KMS-11 (cell line): Measurements from ENCODE around the gene WRNIP1.

ENCODE experiments used
- H2AFZ ChIP-seq: fragments of 200-600 bp; sonication (generic); 2 replicates; pipeline ENCODE4 v1.6.1; 2016; ENCODE audit warnings: antibody characterized with exemption, mixed run types, low read depth
- H3K27ac ChIP-seq: fragments of 200-600 bp; sonication (generic); 2 replicates; pipeline ENCODE4 v1.6.1; 2016; ENCODE audit warnings: mild to moderate bottlenecking, mixed run types
- H3K27me3 ChIP-seq: fragments of 200-600 bp; sonication (generic); 2 replicates; pipeline ENCODE4 v1.6.1; 2017; ENCODE audit warnings: mild to moderate bottlenecking, low read depth, mixed run types, moderate library complexity; ENCODE audit not compliant: insufficient read depth
- H3K36me3 ChIP-seq: fragments of 200-600 bp; sonication (generic); 2 replicates; pipeline ENCODE4 v1.6.1; 2017; ENCODE audit warnings: mild to moderate bottlenecking, mixed run types; ENCODE audit not compliant: insufficient read depth
- H3K4me1 ChIP-seq: fragments of 200-600 bp; sonication (generic); 2 replicates; pipeline ENCODE4 v1.6.1; 2016; ENCODE audit warnings: mild to moderate bottlenecking, low read depth, mixed run types; ENCODE audit not compliant: poor library complexity, severe bottlenecking
- H3K4me2 ChIP-seq: fragments of 200-600 bp; sonication (generic); 2 replicates; pipeline ENCODE4 v1.7.0; 2016; ENCODE audit warnings: mild to moderate bottlenecking, mixed run types
- H3K4me3 ChIP-seq: fragments of 200-600 bp; sonication (generic); IDR thresholded peaks from 2 replicates; pipeline ENCODE4 v1.6.1; 2017; ENCODE audit warnings: low read depth, low read length, mixed read lengths; ENCODE audit not compliant: insufficient read depth
- H3K79me2 ChIP-seq: fragments of 200-600 bp; sonication (generic); 2 replicates; pipeline ENCODE4 v1.6.1; 2016; ENCODE audit warnings: low read depth, mixed run types; ENCODE audit not compliant: insufficient read depth
- H3K9ac ChIP-seq: fragments of 200-600 bp; sonication (generic); 2 replicates; pipeline ENCODE4 v1.6.1; 2016; ENCODE audit warnings: mild to moderate bottlenecking, mixed run types
- H4K20me1 ChIP-seq: fragments of 200-600 bp; sonication (generic); 2 replicates; pipeline ENCODE4 v1.6.1; 2016; ENCODE audit warnings: mild to moderate bottlenecking, mixed run types; ENCODE audit not compliant: insufficient read depth
- TF ChIP-seq, protein P1 (sequence below): fragments of 200-600 bp; sonication (generic); conservative IDR thresholded peaks from 2 replicates; pipeline ENCODE4 v1.6.1; 2017; ENCODE audit warnings: low read depth, mild to moderate bottlenecking, antibody characterized with exemption, low read length, moderate library complexity, mixed read lengths

The WRNIP1 gene

DNA sequence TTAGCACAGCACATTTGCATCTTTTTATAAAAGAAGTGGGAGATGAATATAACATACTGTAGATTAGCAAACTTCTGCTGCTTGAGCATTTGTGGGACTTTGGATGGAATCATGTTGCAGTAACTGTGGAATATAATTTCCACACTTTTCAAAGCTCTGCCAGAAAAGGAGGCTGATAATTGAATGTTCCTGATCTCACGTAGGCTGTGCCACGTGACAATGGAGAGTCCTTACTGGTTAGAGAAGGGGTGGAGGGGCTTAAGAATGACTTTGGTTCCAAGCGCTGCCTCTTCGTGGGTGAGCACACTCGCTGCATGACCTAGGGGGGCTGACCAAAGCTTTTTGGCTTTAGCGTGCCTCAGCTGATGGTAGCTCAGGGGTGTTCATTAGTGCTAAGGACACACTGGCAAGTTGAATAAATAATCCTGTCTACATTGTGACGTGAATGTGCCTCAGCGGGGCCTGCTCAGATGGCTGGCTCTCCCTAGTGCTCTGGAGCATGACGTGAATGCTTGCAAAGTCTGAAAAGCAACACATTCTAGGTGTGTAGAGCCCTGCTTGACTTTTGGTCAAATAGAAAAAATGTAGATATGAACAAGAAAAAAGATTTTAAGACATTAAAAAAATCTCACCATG lies 15.0 kb downstream of the WRNIP1 start:
- TF ChIP-seq, protein P1, sequence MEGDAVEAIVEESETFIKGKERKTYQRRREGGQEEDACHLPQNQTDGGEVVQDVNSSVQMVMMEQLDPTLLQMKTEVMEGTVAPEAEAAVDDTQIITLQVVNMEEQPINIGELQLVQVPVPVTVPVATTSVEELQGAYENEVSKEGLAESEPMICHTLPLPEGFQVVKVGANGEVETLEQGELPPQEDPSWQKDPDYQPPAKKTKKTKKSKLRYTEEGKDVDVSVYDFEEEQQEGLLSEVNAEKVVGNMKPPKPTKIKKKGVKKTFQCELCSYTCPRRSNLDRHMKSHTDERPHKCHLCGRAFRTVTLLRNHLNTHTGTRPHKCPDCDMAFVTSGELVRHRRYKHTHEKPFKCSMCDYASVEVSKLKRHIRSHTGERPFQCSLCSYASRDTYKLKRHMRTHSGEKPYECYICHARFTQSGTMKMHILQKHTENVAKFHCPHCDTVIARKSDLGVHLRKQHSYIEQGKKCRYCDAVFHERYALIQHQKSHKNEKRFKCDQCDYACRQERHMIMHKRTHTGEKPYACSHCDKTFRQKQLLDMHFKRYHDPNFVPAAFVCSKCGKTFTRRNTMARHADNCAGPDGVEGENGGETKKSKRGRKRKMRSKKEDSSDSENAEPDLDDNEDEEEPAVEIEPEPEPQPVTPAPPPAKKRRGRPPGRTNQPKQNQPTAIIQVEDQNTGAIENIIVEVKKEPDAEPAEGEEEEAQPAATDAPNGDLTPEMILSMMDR: no peak
- Histone ChIP-seq H4K20me1 (no peaks in the 10 kb centered on the region; the same call in 1 of the 2 replicates), H3K79me2 (peaks cover 8% of the 10 kb centered on the region; the same call in 1 of the 2 replicates)

DNA sequence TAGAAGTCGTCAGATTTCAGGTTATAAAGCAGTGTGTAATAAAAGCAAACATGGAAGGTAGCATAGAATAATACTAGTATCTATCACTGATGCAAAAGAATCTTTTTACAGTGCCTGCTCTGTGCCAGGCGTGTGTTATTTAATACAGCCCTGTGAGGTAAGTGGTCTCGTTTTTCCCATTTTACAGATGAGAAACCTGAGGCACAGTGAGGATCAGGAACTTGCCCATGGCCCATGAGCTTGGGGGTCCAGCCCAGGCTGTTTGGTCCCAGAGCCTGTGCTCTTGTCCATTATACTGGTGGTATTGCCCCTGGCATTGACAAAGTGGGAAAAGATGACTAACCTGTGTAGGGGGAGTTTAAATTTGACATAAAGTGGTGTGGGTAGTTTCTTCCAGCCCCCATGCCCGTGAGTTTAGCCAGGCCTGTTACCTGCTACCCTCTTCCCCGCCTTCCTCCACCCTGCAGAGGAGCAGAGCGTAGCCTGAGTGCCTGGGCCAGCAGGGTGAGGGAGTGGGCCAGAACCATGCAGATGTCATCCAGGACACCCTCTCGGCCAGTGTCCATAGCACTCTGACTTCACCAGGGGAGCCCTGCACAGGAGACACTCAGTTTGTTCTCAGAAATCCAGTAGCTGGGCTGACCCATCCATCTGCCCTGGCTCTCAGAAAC lies 16.6 kb downstream of the WRNIP1 start:
- Histone ChIP-seq H3K27me3 (no peaks in the 10 kb centered on the region), H4K20me1 (no peaks in the 10 kb centered on the region; the same call in 1 of the 2 replicates), H3K4me1 (no peaks in the 10 kb centered on the region), H3K4me3 (no peak overlapping the region), H2AFZ (no peak overlapping the region), H3K4me2 (no peak overlapping the region), H3K36me3 (no peaks in the 10 kb centered on the region), H3K79me2 (peaks cover 7% of the 10 kb centered on the region; the same call in 1 of the 2 replicates), H3K27ac (no peak overlapping the region), H3K9ac (no peak overlapping the region)
- TF ChIP-seq, protein P1: no peak

More for the DNA sequence above, 15.0 kb downstream of the WRNIP1 start:
- no peaks in the 10 kb centered on the region for H3K36me3 ChIP-seq
- no peaks in the 10 kb centered on the region for H3K27me3 ChIP-seq
- H3K9ac ChIP-seq: no peak overlapping the region
- H3K27ac ChIP-seq: no peak overlapping the region
- no peak overlapping the region for H3K4me3 ChIP-seq
- no peak overlapping the region for H2AFZ ChIP-seq
- no peaks in the 10 kb centered on the region for H3K4me1 ChIP-seq
- H3K4me2 ChIP-seq: no peak overlapping the region

DNA sequence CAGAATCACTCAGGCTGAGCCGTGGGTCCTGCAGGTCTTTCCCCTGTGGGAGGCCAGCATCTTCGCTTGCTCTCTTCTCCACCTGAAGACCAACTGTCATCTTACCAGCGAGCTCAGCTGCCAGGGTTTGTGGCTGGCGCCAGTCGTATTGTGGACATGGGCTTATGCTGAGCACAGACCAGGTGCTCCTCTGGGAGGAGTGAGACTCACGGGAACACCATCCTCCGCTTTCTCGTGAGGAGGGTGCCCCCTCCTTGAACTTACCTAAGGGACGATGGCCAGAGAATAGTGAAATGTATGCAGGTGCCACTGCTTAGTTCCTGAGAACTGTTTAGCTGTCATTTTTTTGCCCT lies 17.1 kb downstream of the WRNIP1 start:
- Histone ChIP-seq H3K79me2 (peaks cover 4% of the 10 kb centered on the region; the same call in 1 of the 2 replicates), H3K36me3 (no peaks in the 10 kb centered on the region), H3K4me1 (no peaks in the 10 kb centered on the region), H2AFZ (no peak overlapping the region), H4K20me1 (no peaks in the 10 kb centered on the region; the same call in 1 of the 2 replicates), H3K27ac (no peak overlapping the region), H3K27me3 (no peaks in the 10 kb centered on the region), H3K4me3 (no peak overlapping the region), H3K4me2 (no peak overlapping the region), H3K9ac (no peak overlapping the region)
- TF ChIP-seq, protein P1: no peak

DNA sequence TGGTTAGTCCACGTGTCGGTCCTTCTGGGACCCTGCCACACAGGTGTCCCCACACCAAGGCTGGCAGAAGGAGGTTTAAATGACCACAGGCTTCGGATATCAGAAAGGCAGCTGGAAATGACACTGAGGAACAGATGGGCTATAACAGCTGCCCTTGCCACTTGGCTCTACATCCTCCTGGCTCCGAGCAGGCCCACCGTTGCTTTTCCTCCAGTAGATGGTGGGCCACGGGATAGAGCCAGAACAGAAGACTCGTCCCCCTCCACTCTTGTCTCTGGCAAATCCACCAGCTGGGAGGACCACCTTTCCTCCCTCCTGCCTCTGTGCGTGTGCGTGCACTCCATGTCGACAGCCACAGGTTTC lies 17.6 kb downstream of the WRNIP1 start:
- TF ChIP-seq, protein P1: no peak
- Histone ChIP-seq H3K4me3 (no peak overlapping the region), H3K27me3 (no peaks in the 10 kb centered on the region), H3K9ac (no peak overlapping the region), H3K27ac (no peak overlapping the region), H3K36me3 (no peaks in the 10 kb centered on the region), H4K20me1 (no peaks in the 10 kb centered on the region; the same call in 1 of the 2 replicates), H3K79me2 (peaks cover 1% of the 10 kb centered on the region; the same call in 1 of the 2 replicates), H3K4me1 (no peaks in the 10 kb centered on the region), H3K4me2 (no peak overlapping the region), H2AFZ (no peak overlapping the region)
